T47D (cell line): ENCODE results near the gene SIK3.

Source experiments
- DNase-seq, 2 experiments: peaks; one replicate each; pipeline versions ENCODE4 v3.0.0 to v3.0.0-alpha.2; 2011 to 2012; ENCODE audit warnings: low read depth in 1 of 2, low spot score in 1 of 2
- JUND ChIP-seq: IDR thresholded peaks from 2 replicates; pipeline ENCODE4 v1.6.1; 2012; ENCODE audit warnings: low read depth
- in situ Hi-C: cut with HindIII; loops from 2 replicates; pipeline ENCODE4 v1.10.0; 2016; ENCODE audit warnings: low sequenced_read_pairs, low pct_unique_long_range_greater_than_20kb

The SIK3 gene

DNA sequence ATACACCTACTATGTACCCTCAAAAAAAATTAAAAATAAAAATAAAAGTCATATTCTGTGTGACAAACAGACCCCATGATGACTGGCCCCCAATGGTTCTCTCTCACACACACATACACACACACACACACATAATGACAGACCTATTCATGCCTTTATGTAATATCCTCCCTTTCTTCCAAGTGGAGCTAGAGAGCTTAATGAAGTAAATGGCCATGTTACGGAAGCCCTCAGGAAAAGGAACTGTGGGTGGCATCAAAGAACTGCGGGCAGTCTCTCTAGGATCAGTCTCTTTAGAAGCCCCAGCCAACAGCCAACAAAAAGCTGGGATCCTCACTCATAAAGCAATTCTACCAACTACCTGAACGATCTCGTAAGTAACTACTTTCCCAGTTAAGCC lies 125.5 kb downstream of the SIK3 start:
- in situ Hi-C loops, result no loop called here
- TF ChIP-seq JUND, result no peak
- peak in 1 of 2 experiments; percentile 52 for DNase-seq

DNA sequence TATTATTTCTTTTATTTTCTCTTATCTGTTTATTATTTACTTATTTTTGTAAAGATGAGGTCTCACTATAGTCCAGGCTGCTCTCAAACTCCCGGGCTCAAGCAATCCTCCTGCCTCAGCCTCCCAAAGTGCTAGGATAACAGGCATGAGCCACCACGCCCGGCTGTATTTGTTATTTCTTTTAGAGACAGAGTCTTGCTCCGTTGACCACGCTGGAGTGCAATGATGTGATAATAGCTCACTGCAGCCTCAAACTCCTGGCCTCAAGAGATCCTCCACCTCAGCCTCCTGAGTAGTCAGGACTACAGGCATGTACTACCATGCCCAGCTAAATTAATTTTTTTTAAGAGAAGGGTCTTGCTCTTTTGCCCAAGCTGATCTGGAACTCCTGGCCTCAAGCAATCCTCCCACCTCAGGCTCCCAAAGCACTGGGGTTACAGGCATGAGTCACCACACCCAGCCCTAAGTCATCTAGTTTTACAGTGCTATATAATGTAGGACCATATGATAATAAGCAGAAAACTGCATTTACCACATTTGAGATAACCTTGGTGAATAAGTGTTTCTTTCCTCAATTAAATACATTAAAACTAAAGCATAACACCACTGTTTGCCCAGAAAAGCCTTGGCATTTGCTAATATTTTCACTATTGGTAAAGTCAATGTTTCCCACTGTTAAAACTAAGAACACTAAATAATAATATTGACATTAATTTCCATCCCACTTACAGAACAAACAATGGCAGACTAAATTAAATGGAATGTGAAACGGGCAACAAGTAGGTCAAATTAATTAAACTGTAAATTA lies 127.5 kb downstream of the SIK3 start:
- no peak for TF ChIP-seq JUND
- in situ Hi-C loops, result no loop called here
- no peak for DNase-seq

GRCh38 chr11:116969694-116970093 lies 128.5 kb downstream of the SIK3 start:
- no peak for DNase-seq
- no peak for TF ChIP-seq JUND
- in situ Hi-C loops, result no loop called here

DNA sequence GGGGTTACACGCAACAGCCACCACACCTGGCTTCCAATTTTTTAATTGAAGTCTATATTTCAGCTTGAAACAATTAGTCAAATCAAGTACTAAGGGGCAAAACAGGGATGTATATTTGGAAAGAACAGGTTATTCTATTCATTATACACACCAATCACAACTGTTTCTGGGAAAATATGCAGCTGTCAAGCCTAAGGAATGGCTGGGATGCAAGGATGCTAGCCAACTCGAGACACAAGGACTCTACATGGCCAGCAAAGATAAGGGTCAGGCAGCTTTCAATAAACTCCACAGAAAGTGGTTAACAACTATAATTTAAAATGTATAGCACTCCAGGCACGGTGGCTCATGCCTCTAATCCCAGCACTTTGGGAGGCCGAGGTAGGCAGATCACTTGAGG lies 134.0 kb downstream of the SIK3 start:
- no peak for DNase-seq
- in situ Hi-C loops, result no loop called here
- TF ChIP-seq JUND, result no peak

DNA sequence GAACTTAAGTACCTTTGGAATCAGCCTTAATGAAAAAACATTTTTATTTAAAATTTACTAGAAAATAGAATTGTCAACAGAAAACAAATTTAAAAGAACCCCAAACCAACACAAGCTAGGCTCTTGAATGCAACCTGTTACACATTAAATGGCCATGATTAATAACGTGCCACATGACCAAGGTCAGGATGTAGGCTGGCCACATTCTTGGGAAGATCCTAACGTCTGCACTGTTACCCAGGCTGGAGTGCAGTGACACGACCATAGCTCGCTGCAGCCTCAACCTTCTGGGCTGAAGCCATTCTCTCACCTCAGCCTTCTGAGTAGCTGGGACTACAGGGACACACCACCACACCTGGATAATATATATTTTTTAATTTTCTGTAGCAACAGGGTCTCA lies 134.4 kb downstream of the SIK3 start:
- DNase-seq, result no peak
- in situ Hi-C loops, result no loop called here
- no peak for TF ChIP-seq JUND

DNA sequence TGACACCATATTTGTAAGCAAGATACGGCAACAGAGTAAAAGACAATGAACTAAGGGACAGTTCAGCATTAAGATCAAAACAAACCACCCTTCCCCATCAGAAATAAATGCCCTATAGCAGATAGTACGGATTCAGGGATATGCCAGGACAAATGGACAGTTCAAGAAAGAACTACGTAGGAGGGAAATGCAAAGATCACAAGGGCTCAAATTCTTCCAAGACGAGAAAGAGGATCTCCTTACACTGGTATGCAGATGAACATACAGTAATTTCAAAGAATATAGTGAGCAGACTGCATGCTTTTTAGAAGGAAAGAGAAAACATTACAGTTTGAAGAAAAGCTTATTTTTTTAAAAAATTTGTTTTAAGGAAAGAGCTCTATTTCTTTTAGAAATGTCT lies 136.1 kb downstream of the SIK3 start:
- in situ Hi-C loops, result no loop called here
- no peak for TF ChIP-seq JUND

DNA sequence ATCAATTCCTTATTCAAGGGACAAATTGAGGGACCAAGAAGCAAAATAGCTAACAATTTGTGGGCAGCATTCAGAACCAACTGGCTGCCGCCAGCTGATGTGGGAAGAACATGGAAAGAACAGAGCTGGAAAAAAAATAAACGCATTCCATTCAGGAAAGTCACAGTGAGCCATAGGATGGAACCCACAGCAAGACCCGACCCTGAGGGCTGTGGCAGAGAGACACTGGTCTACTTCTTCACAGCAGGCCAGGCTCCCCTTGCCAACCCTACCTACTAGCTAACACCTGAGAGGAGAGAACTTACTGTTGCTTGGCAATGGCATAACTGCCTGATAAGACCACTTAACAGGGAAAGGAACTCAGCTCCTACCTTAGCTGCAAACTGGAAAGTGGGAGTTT lies 137.3 kb downstream of the SIK3 start:
- in situ Hi-C loops, result no loop called here
- DNase-seq, result no peak
- no peak for TF ChIP-seq JUND

More for the DNA sequence above, 136.1 kb downstream of the SIK3 start:
- no peak for DNase-seq

- no peak for TF ChIP-seq JUND
- in situ Hi-C loops, result no loop called here
- no peak for DNase-seq
Observed at GRCh38 chr11:116958246-116958645, 140.0 kb downstream of the SIK3 start.

DNA sequence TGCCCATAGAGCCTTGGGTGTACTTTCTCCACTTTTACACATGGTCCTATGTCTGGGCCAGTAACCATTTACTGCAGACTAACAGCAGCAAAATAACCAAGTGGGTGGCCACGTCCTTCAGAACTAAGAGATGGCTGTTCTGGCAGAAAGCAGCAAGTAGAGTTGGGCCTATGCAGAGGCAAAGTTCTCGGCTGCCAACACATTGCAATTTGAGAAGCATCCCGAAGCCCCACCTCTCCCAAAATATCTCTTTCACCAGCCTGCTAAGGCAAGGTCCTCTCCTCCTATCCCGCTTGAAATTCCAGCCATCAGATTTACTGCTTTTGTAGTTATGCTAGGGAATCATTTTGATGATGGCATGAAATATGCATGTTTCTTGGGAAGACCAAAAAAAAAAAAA lies 142.3 kb downstream of the SIK3 start:
- in situ Hi-C loops, result no loop called here
- TF ChIP-seq JUND, result no peak
- no peak for DNase-seq

DNA sequence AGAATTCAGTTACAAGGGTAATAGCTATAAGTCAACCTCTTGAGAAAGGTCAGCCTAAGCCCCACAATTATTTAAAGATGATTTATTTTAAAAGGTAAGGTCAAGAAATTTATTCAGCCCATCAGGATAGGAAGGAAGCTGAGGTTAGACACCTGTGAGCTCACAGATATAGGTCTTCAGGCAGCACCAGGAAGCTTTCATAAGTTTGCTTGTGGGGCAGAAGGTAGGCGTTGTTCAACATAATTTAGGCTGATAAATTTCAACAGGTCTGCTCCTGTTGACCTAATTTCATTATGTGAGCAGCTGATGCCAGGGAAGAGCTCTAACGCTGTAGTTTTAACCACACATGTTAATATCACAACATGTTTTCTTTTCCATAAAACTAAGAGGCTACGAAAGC lies 142.7 kb downstream of the SIK3 start:
- in situ Hi-C loops, result no loop called here
- TF ChIP-seq JUND, result no peak
- DNase-seq, result no peak

DNA sequence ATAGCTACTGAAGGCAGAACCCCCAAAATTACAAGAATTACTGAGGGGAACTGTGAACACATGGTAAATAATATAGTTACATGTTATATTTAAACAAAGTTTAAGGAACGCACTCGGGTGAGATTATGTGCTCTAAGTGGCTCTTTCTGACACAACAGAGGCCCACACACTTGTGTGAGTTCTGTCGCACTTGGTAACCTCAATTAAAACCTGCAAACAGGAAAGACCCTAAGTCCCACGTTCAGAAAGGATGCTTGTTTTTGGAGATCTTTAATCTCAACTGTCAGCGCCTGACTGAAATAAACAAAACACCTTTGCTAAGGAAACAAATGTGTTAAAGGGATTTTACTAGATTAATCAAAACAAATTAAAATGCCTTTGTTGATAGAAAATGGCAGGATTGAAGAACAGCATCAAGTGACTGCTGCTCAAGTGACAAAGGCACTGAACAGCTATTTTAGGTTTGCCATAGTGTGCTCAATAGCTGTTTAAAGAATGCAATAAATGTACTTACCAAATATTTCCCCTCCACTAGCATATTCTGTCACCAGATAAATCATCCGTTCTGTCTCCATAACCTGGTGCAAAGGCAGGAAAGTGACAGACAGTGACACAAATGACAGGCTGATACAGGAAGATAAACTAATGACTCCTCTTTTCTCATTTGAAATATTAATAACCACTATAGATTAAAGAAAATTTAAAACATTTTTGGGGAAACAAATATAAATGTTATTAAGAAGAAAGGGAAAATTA lies 144.5 kb downstream of the SIK3 start:
- TF ChIP-seq JUND, result no peak
- DNase-seq, result no peak
- in situ Hi-C loops, result no loop called here

GRCh38 chr11:116951762-116952161 lies 146.5 kb downstream of the SIK3 start:
- in situ Hi-C loops, result no loop called here
- no peak for TF ChIP-seq JUND
- no peak for DNase-seq

DNA sequence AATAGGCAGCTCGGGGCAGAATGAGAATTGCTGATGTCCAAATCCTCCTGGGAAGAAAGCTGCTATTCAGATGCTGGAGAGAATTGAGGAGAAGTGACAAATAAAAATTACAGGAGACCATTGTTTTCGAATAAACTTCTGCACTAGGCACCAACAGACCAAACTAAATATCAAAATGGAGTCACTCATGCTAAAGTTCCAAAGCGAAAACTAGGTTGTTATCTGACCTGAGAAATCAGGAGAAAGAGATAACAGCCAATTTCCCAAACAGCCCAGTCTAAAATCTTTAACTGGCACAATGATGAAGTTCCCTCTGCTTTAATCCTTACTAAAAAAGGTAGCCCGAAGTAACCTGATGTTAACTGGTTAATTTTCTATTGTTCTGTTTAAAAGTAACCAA lies 148.0 kb downstream of the SIK3 start:
- in situ Hi-C loops, result no loop called here
- no peak for TF ChIP-seq JUND
- DNase-seq, result no peak
